ENCODE measurements around the gene CDH23.

The CDH23 gene

GRCh38 chr10:71396711-71397295, at the start of gene CDH23:
CDH23 (plus strand) TSS chr10:71396920; CDS start chr10:71439832, 42,912 bp downstream.
- Histone ChIP-seq H3K36me3 (ENCODE audit: control insufficient read depth in 5 of 5, insufficient read depth in 5 of 5, low read length in 5 of 5) (no peaks in the 10 kb centered on the region), H3K4me3 (ENCODE audit: low read depth in 1 of 5, low read length in 5 of 5) (peak within 1 kb of the TSS; percentile 32 to 70 (median 61)), H3K9me3 (ENCODE audit: control insufficient read depth in 5 of 5, low read length in 5 of 5) (no peaks in the 10 kb centered on the region), H3K27ac (ENCODE audit: low read depth, low read length) (no peak within 1 kb of the TSS), H3K4me1 (ENCODE audit: control insufficient read depth in 5 of 5, insufficient read depth in 5 of 5, low read length in 5 of 5) (peaks cover 0 to 29% (median 19%) of the 10 kb centered on the region in 5 donors), H3K27me3 (ENCODE audit: control insufficient read depth in 5 of 5, insufficient read depth in 4 of 5, low read length in 5 of 5) (peaks cover 3 to 27% (median 10%) of the 10 kb centered on the region in 5 donors), H3K9ac (ENCODE audit: low read length in 5 of 5) (peak within 1 kb of the TSS in 3 of 5 donors; percentile 40 to 71 (median 66))

DNA sequence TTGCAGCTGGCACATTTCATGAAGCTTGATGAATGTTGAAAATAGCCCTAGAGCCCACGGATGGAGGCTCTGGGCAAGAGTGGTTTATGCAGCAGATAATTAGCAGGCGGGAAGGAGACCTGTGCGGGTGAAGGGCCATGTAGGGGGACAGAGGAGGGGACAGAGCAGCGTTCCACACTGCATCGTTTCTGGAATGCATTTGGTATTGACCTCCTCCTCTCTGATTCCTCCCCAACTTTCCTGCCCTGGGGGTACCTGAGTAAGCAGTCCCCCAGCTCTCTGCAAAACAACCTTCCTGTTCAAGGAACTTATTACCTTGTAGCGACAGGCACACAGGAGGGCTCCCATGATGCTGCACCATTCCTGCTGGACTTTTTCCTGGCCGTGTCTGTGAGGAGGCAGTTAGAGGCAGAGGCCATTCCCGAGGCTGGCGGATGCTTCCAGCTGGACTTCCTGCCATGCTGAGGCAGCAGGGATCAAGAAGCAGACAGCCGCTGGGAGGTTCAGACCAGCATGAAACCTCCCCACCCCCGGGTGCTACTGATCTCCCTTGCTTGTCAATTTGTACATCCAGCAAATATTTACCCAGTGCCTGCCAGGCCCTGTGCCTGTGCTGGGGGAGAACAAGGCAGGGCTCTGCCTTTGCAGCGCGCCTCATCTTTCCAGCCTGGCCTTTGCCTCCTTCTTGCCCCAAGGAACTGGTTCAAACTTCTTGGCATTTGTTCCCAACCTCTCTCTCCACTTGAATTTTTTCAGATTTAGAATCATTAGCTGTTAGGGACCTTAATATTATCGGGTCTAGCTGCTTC, 48.9 kb upstream of the CDH23 start:
- no peaks in the 10 kb centered on the region for H3K27me3 ChIP-seq (ENCODE audit: control insufficient read depth in 5 of 5, insufficient read depth in 4 of 5, low read length in 5 of 5)
- H3K4me1 ChIP-seq (ENCODE audit: control insufficient read depth in 5 of 5, insufficient read depth in 5 of 5, low read length in 5 of 5): peaks cover 0 to 30% (median 13%) of the 10 kb centered on the region in 5 donors
- no peak overlapping the region for H3K9ac ChIP-seq (ENCODE audit: low read length in 5 of 5)
- no peaks in the 10 kb centered on the region for H3K9me3 ChIP-seq (ENCODE audit: control insufficient read depth in 5 of 5, low read length in 5 of 5)
- H3K27ac ChIP-seq (ENCODE audit: low read depth, low read length): no peak overlapping the region
- no peak overlapping the region for H3K4me3 ChIP-seq (ENCODE audit: low read depth in 1 of 5, low read length in 5 of 5)
- peaks cover 0 to 24% (median 0%) of the 10 kb centered on the region in 5 donors for H3K36me3 ChIP-seq (ENCODE audit: control insufficient read depth in 5 of 5, insufficient read depth in 5 of 5, low read length in 5 of 5)

- peaks cover 0 to 21% (median 8%) of the 10 kb centered on the region in 5 donors for H3K4me1 ChIP-seq (ENCODE audit: control insufficient read depth in 5 of 5, insufficient read depth in 5 of 5, low read length in 5 of 5)
- no peak overlapping the region for H3K27ac ChIP-seq (ENCODE audit: low read depth, low read length)
- H3K9me3 ChIP-seq (ENCODE audit: control insufficient read depth in 5 of 5, low read length in 5 of 5): no peaks in the 10 kb centered on the region
- peaks cover 0 to 29% (median 0%) of the 10 kb centered on the region in 5 donors for H3K36me3 ChIP-seq (ENCODE audit: control insufficient read depth in 5 of 5, insufficient read depth in 5 of 5, low read length in 5 of 5)
- no peaks in the 10 kb centered on the region for H3K27me3 ChIP-seq (ENCODE audit: control insufficient read depth in 5 of 5, insufficient read depth in 4 of 5, low read length in 5 of 5)
- no peak overlapping the region for H3K9ac ChIP-seq (ENCODE audit: low read length in 5 of 5)
- H3K4me3 ChIP-seq (ENCODE audit: low read depth in 1 of 5, low read length in 5 of 5): no peak overlapping the region
Measured at GRCh38 chr10:71348850-71349249, 47.9 kb upstream of the CDH23 start.

- Histone ChIP-seq H3K9me3 (ENCODE audit: control insufficient read depth in 5 of 5, low read length in 5 of 5) (no peaks in the 10 kb centered on the region), H3K36me3 (ENCODE audit: control insufficient read depth in 5 of 5, insufficient read depth in 5 of 5, low read length in 5 of 5) (peaks cover 0 to 31% (median under 1%) of the 10 kb centered on the region in 5 donors), H3K27me3 (ENCODE audit: control insufficient read depth in 5 of 5, insufficient read depth in 4 of 5, low read length in 5 of 5) (no peaks in the 10 kb centered on the region), H3K9ac (ENCODE audit: low read length in 5 of 5) (no peak overlapping the region), H3K4me3 (ENCODE audit: low read depth in 1 of 5, low read length in 5 of 5) (no peak overlapping the region), H3K4me1 (ENCODE audit: control insufficient read depth in 5 of 5, insufficient read depth in 5 of 5, low read length in 5 of 5) (peaks cover 0 to 15% (median 4%) of the 10 kb centered on the region in 5 donors), H3K27ac (ENCODE audit: low read depth, low read length) (no peak overlapping the region)
Measured at GRCh38 chr10:71349406-71349805, 47.3 kb upstream of the CDH23 start.

DNA sequence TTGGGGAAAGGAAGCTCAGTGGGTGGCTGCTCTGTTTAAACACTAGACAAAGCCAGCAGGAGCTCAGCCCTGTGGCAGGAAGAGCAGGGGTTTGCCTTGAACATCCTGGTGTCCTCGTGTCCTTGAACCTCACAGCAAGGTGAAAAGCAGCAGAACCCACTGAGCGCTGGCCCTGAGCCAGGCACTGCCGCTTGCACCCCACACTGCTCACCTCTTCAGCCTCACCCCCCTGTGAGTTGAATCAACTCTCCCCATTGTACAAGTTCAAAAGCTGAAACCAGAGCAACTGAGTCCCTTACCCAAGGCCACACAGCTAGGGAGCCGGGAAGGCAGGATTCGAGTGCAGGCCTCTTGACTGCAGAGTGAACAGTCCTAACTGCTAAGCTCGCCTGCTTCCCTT, 45.6 kb upstream of the CDH23 start:
- no peaks in the 10 kb centered on the region for H3K9me3 ChIP-seq (ENCODE audit: control insufficient read depth in 5 of 5, low read length in 5 of 5)
- H3K27ac ChIP-seq (ENCODE audit: low read depth, low read length): no peak overlapping the region
- H3K4me1 ChIP-seq (ENCODE audit: control insufficient read depth in 5 of 5, insufficient read depth in 5 of 5, low read length in 5 of 5): peaks cover 0 to 13% (median 4%) of the 10 kb centered on the region in 5 donors
- H3K9ac ChIP-seq (ENCODE audit: low read length in 5 of 5): no peak overlapping the region
- H3K4me3 ChIP-seq (ENCODE audit: low read depth in 1 of 5, low read length in 5 of 5): no peak overlapping the region
- H3K27me3 ChIP-seq (ENCODE audit: control insufficient read depth in 5 of 5, insufficient read depth in 4 of 5, low read length in 5 of 5): no peaks in the 10 kb centered on the region
- peaks cover 0 to 43% (median 4%) of the 10 kb centered on the region in 5 donors for H3K36me3 ChIP-seq (ENCODE audit: control insufficient read depth in 5 of 5, insufficient read depth in 5 of 5, low read length in 5 of 5)

GRCh38 chr10:71351628-71352319, 44.9 kb upstream of the CDH23 start:
- Histone ChIP-seq H3K9me3 (ENCODE audit: control insufficient read depth in 5 of 5, low read length in 5 of 5) (no peaks in the 10 kb centered on the region), H3K36me3 (ENCODE audit: control insufficient read depth in 5 of 5, insufficient read depth in 5 of 5, low read length in 5 of 5) (peaks cover 0 to 48% (median 11%) of the 10 kb centered on the region in 5 donors), H3K27ac (ENCODE audit: low read depth, low read length) (no peak overlapping the region), H3K27me3 (ENCODE audit: control insufficient read depth in 5 of 5, insufficient read depth in 4 of 5, low read length in 5 of 5) (no peaks in the 10 kb centered on the region), H3K9ac (ENCODE audit: low read length in 5 of 5) (peak overlapping the region in 1 of 5 donors; percentile 1), H3K4me1 (ENCODE audit: control insufficient read depth in 5 of 5, insufficient read depth in 5 of 5, low read length in 5 of 5) (peaks cover 0 to 13% (median 4%) of the 10 kb centered on the region in 5 donors), H3K4me3 (ENCODE audit: low read depth in 1 of 5, low read length in 5 of 5) (no peak overlapping the region)

- Histone ChIP-seq H3K27ac (ENCODE audit: low read depth, low read length) (no peak overlapping the region), H3K4me3 (ENCODE audit: low read depth in 1 of 5, low read length in 5 of 5) (no peak overlapping the region), H3K4me1 (ENCODE audit: control insufficient read depth in 5 of 5, insufficient read depth in 5 of 5, low read length in 5 of 5) (peaks cover 0 to 19% (median 11%) of the 10 kb centered on the region in 5 donors), H3K36me3 (ENCODE audit: control insufficient read depth in 5 of 5, insufficient read depth in 5 of 5, low read length in 5 of 5) (peaks cover 0 to 55% (median 15%) of the 10 kb centered on the region in 5 donors), H3K9me3 (ENCODE audit: control insufficient read depth in 5 of 5, low read length in 5 of 5) (no peaks in the 10 kb centered on the region), H3K9ac (ENCODE audit: low read length in 5 of 5) (no peak overlapping the region), H3K27me3 (ENCODE audit: control insufficient read depth in 5 of 5, insufficient read depth in 4 of 5, low read length in 5 of 5) (no peaks in the 10 kb centered on the region)
Measured at GRCh38 chr10:71353639-71354038, 43.1 kb upstream of the CDH23 start.

DNA sequence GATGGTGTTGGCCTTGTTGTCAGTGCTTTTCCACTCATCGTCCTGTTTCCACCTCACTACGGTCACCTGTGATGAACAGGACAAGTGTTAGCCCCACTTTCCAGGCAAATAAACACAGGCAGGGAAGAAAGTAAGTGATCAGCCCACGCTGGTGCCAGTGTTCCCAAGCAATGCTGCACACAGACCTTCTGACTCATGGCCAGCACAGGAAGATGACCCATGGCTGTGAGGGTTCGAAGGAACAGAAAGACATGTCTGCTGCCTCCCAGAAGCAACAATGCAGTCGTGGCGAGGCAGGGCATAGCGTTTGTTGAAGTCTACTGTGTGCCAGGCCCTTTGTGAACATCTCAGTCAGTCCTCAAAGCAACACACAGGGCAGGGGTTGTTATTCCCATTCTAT, 41.9 kb upstream of the CDH23 start:
- Histone ChIP-seq H3K4me3 (ENCODE audit: low read depth in 1 of 5, low read length in 5 of 5) (no peak overlapping the region), H3K9ac (ENCODE audit: low read length in 5 of 5) (no peak overlapping the region), H3K9me3 (ENCODE audit: control insufficient read depth in 5 of 5, low read length in 5 of 5) (no peaks in the 10 kb centered on the region), H3K36me3 (ENCODE audit: control insufficient read depth in 5 of 5, insufficient read depth in 5 of 5, low read length in 5 of 5) (peaks cover 0 to 51% (median 15%) of the 10 kb centered on the region in 5 donors), H3K27me3 (ENCODE audit: control insufficient read depth in 5 of 5, insufficient read depth in 4 of 5, low read length in 5 of 5) (no peaks in the 10 kb centered on the region), H3K27ac (ENCODE audit: low read depth, low read length) (no peak overlapping the region), H3K4me1 (ENCODE audit: control insufficient read depth in 5 of 5, insufficient read depth in 5 of 5, low read length in 5 of 5) (peaks cover 0 to 26% (median 16%) of the 10 kb centered on the region in 5 donors)

- no peak overlapping the region for H3K27ac ChIP-seq (ENCODE audit: low read depth, low read length)
- no peak overlapping the region for H3K9ac ChIP-seq (ENCODE audit: low read length in 5 of 5)
- H3K9me3 ChIP-seq (ENCODE audit: control insufficient read depth in 5 of 5, low read length in 5 of 5): no peaks in the 10 kb centered on the region
- peaks cover 0 to 28% (median 16%) of the 10 kb centered on the region in 5 donors for H3K4me1 ChIP-seq (ENCODE audit: control insufficient read depth in 5 of 5, insufficient read depth in 5 of 5, low read length in 5 of 5)
- no peak overlapping the region for H3K4me3 ChIP-seq (ENCODE audit: low read depth in 1 of 5, low read length in 5 of 5)
- H3K27me3 ChIP-seq (ENCODE audit: control insufficient read depth in 5 of 5, insufficient read depth in 4 of 5, low read length in 5 of 5): no peaks in the 10 kb centered on the region
- peaks cover 5 to 51% (median 15%) of the 10 kb centered on the region in 5 donors for H3K36me3 ChIP-seq (ENCODE audit: control insufficient read depth in 5 of 5, insufficient read depth in 5 of 5, low read length in 5 of 5)
Measured at GRCh38 chr10:71355886-71356285, 40.8 kb upstream of the CDH23 start.

Data from subcutaneous abdominal adipose tissue (tissue), 5 donors.